Adrenal gland (tissue), 12 donors: ENCODE measurements around the gene EDEM3. TPM values are rescaled to one million over a fixed set of nuclear protein-coding genes. Genes with fewer than 3 reads are reported as not detected.

Source experiments
- DNase-seq, 7 donors: peaks; one replicate each; pipeline ENCODE4 v3.0.0-alpha.2; 2019 to 2020
- H3K27ac ChIP-seq, 5 donors: fragments of 200-600 bp; sonication (generic) in 4 of 5; 1 replicate in 3 of 5; 2 replicates in 2 of 5; pipeline versions ENCODE4 v1.5.1 to v1.8.0; 2016 to 2020; ENCODE audit warnings: mild to moderate bottlenecking in 1 of 5
- H3K27me3 ChIP-seq: fragments of 200-600 bp; 2 replicates; pipeline ENCODE4 v1.8.0; 2021
- H3K36me3 ChIP-seq, 2 donors: fragments of 200-600 bp; replicated peaks in 1 of 2; 1 replicate in 1 of 2; 2 replicates in 1 of 2; pipeline versions ENCODE4 v1.5.1 to v1.8.0; 2018 to 2022
- H3K4me1 ChIP-seq, 2 donors: fragments of 200-600 bp; replicated peaks in 1 of 2; 1 replicate in 1 of 2; 2 replicates in 1 of 2; pipeline versions ENCODE4 v1.5.1 to v1.8.0; 2018 to 2021
- H3K4me3 ChIP-seq, 4 donors: fragments of 200-600 bp; sonication (generic) in 3 of 4; one replicate each; pipeline ENCODE4 v1.5.1; 2016 to 2018
- H3K9me3 ChIP-seq, 3 donors: fragments of 200-600 bp; sonication (generic) in 1 of 3; replicated peaks in 1 of 3; 1 replicate in 2 of 3; 2 replicates in 1 of 3; pipeline versions ENCODE4 v1.5.1 to v1.8.0; 2016 to 2021
- POLR2A ChIP-seq, 2 donors: fragments of 450-650 bp; IDR thresholded peaks; one replicate each; pipeline ENCODE4 v1.6.1; 2017; ENCODE audit warnings: antibody characterized with exemption in 2 of 2, mild to moderate bottlenecking in 2 of 2, moderate library complexity in 1 of 2
- WGBS, 4 donors: extraction: QIAGEN DNeasy Blood & Tissue Kit in 2 of 4; methylation state at CpG; one replicate each; pipeline versions ENCODE4 v1.1.5 to v1.1.7; 2013 to 2017; 5-methylcytosine and 5-hydroxymethylcytosine counted together
- intact Hi-C, 2 donors: fragments of 100-400 bp; cut with DNase I; formaldehyde crosslinking; loops; one replicate each; pipeline versions ENCODE4 v1.14.1 to v1.15.0; 2022 to 2023
- polyA plus RNA-seq, 3 donors: library from polyadenylated mRNA; stranded (reverse); fragments of 200-250 nt in 2 of 3; fragments of 350-450 nt in 1 of 3; fragmentation: Illumina TruSeq in 1 of 3; extraction: RNeasy Lipid Tissue Mini Kit (QIAGEN cat#74804) in 1 of 3; gene quantifications; one replicate each; pipeline ENCODE4 v1.2.3, GENCODE V29; 2013 to 2014
- total RNA-seq, 9 donors: library from RNA; depleted of rRNA in 4 of 9; stranded (reverse); fragments of >200 nt in 4 of 9; fragments of 120-200 nt in 1 of 9; fragmentation: NEBNext Ultra II Directional in 1 of 9; extraction: Animal tissue kit (Norgen Biotek cat#: 25700) in 1 of 9; gene quantifications; one replicate each; pipeline versions ENCODE4 v1.1.0 to v1.2.4, GENCODE V29; 2013 to 2023
- TF ChIP-seq, protein P1 (sequence below), 6 experiments: fragments of 450-650 bp in 4 of 6; fragments of 200-600 bp in 2 of 6; sonication (generic) in 1 of 6; IDR thresholded peaks; 1 replicate in 5 of 6; 2 replicates in 1 of 6; pipeline versions ENCODE4 v1.5.1 to v1.8.0; 2016 to 2021; ENCODE audit warnings: antibody characterized with exemption in 6 of 6, mild to moderate bottlenecking in 2 of 6, moderate library complexity in 1 of 6
- donor health status: healthy with polysubstance abuse.
- donor health status: Bipolar disorder and iron deficiency.
- donor health status: DM: yes; HTN: yes; CAD: no.
- donor health status: DM: no; HTN: no; CAD: no.
- donor health status: DM: no; HTN: no; CAD: no.
- donor health status: DM: yes; HTN: yes; CAD: no.

EDEM3 gene
- total and polyA plus RNA-seq, 12 donors, result 6.5 to 61.2 (median 33.4) TPM

DNA sequence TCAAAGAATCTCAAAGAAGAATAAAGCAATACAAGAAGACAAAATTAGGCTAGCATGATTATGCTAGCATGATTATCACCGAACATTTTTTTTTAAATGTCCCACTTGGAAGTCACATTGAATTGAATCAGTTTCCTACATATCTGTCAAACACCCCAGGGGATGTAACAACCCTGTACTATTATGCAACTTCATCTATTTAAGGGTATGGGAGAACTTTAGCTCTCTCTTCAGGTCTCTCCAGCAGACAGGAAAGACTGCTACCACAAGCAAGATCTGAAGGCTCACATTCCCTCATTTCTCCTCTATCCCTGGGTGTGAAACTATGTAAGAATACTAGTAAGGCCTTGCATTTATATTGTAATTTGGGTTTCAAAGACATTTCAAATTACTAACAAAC, 52.8 kb downstream of the EDEM3 start:
- DNase-seq, result no peak
- H3K36me3 ChIP-seq, result peaks cover 0 to 33% of the 10 kb centered on the region in 2 donors

GRCh38 chr1:184698969-184699368, 55.7 kb downstream of the EDEM3 start:
- intact Hi-C loops, result no loop called here
- no peak overlapping the region for H3K4me3 ChIP-seq
- TF ChIP-seq POLR2A (IDR thresholded peaks at IDR 0.05), result no peak
- H3K27ac ChIP-seq, result no peak overlapping the region
- H3K27me3 ChIP-seq, result no peaks in the 10 kb centered on the region
- H3K9me3 ChIP-seq, result no peaks in the 10 kb centered on the region
- 93 to 100% (median 97%) methylated on average over 1 of the region's 1 CpG for WGBS, 4 donors
- DNase-seq, result no peak
- H3K4me1 ChIP-seq, result no peaks in the 10 kb centered on the region
- H3K36me3 ChIP-seq, result peaks cover 0 to 37% of the 10 kb centered on the region in 2 donors

More for the DNA sequence above, 52.8 kb downstream of the EDEM3 start:
- no peak for TF ChIP-seq POLR2A (IDR thresholded peaks at IDR 0.05)
- Histone ChIP-seq H3K9me3 (no peaks in the 10 kb centered on the region), H3K4me3 (no peak overlapping the region), H3K27ac (no peak overlapping the region), H3K4me1 (no peaks in the 10 kb centered on the region), H3K27me3 (no peaks in the 10 kb centered on the region)
- 79 to 90% (median 83%) methylated on average over 1 of the region's 1 CpG for WGBS, 4 donors
- intact Hi-C loops, result no loop called here

- Histone ChIP-seq H3K9me3 (no peaks in the 10 kb centered on the region), H3K27ac (no peak overlapping the region), H3K4me3 (no peak overlapping the region), H3K36me3 (peaks cover 0 to 42% of the 10 kb centered on the region in 2 donors), H3K4me1 (no peaks in the 10 kb centered on the region), H3K27me3 (no peaks in the 10 kb centered on the region)
- WGBS, 4 donors, result 60 to 82% (median 76%) methylated on average over 3 of the region's 3 CpGs
- intact Hi-C loops, result no loop called here
- no peak for DNase-seq
- TF ChIP-seq, protein P1, sequence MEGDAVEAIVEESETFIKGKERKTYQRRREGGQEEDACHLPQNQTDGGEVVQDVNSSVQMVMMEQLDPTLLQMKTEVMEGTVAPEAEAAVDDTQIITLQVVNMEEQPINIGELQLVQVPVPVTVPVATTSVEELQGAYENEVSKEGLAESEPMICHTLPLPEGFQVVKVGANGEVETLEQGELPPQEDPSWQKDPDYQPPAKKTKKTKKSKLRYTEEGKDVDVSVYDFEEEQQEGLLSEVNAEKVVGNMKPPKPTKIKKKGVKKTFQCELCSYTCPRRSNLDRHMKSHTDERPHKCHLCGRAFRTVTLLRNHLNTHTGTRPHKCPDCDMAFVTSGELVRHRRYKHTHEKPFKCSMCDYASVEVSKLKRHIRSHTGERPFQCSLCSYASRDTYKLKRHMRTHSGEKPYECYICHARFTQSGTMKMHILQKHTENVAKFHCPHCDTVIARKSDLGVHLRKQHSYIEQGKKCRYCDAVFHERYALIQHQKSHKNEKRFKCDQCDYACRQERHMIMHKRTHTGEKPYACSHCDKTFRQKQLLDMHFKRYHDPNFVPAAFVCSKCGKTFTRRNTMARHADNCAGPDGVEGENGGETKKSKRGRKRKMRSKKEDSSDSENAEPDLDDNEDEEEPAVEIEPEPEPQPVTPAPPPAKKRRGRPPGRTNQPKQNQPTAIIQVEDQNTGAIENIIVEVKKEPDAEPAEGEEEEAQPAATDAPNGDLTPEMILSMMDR (IDR thresholded peaks at IDR 0.05), result no peak
- no peak for TF ChIP-seq POLR2A (IDR thresholded peaks at IDR 0.05)
Observed at GRCh38 chr1:184698016-184698415, 56.6 kb downstream of the EDEM3 start.

- H3K9me3 ChIP-seq, result no peaks in the 10 kb centered on the region
- DNase-seq, result no peak
- H3K4me3 ChIP-seq, result no peak overlapping the region
- H3K27ac ChIP-seq, result no peak overlapping the region
- H3K27me3 ChIP-seq, result no peaks in the 10 kb centered on the region
- H3K4me1 ChIP-seq, result no peaks in the 10 kb centered on the region
- H3K36me3 ChIP-seq, result peaks cover 0 to 28% of the 10 kb centered on the region in 2 donors
- intact Hi-C loops, result no loop called here
- WGBS, 4 donors, result 58 to 93% (median 84%) methylated on average over 3 of the region's 3 CpGs
- no peak for TF ChIP-seq POLR2A (IDR thresholded peaks at IDR 0.05)
- TF ChIP-seq, protein P1 (IDR thresholded peaks at IDR 0.05), result no peak
Observed at GRCh38 chr1:184696403-184696802, 58.3 kb downstream of the EDEM3 start.

- peaks cover 0 to 20% of the 10 kb centered on the region in 2 donors for H3K36me3 ChIP-seq
- H3K4me3 ChIP-seq, result no peak overlapping the region
- 82 to 91% (median 85%) methylated on average over 5 of the region's 5 CpGs for WGBS, 4 donors
- H3K27ac ChIP-seq, result no peak overlapping the region
- no peaks in the 10 kb centered on the region for H3K27me3 ChIP-seq
- no peak for TF ChIP-seq POLR2A (IDR thresholded peaks at IDR 0.05)
- TF ChIP-seq, protein P1 (IDR thresholded peaks at IDR 0.05), result no peak
- intact Hi-C loops, result no loop called here
- no peaks in the 10 kb centered on the region for H3K9me3 ChIP-seq
- no peak for DNase-seq
- no peaks in the 10 kb centered on the region for H3K4me1 ChIP-seq
Observed at GRCh38 chr1:184695023-184695422, 59.6 kb downstream of the EDEM3 start.
